ENCODE measurements around the gene REV1.

REV1 gene

DNA sequence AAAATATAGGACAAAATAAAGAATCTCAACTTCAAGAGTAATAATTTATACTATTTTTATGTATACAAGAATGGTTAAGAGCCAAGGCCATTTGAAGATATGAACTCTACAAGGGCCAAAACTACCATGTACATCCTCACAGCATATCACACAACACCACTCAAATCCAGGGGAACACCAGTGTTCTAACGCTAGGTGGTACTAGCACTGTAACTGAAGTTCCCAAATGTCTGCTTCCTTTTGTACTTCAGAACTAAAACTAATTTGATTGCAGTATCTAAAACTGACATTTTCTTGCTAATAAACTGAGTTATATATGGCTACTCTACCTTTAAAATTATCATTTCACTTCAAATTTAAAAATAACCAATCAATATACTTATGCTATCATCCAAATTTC is 47.0 kb downstream of the REV1 start:
- peaks cover 70% of the 10 kb centered on the region for H3K36me3 ChIP-seq (ENCODE audit: insufficient read depth, low read length)
- no peak for TF ChIP-seq EZH2 (IDR thresholded peaks at IDR 0.05; ENCODE audit: borderline replicate concordance, low read length)
- TF ChIP-seq, protein P1, sequence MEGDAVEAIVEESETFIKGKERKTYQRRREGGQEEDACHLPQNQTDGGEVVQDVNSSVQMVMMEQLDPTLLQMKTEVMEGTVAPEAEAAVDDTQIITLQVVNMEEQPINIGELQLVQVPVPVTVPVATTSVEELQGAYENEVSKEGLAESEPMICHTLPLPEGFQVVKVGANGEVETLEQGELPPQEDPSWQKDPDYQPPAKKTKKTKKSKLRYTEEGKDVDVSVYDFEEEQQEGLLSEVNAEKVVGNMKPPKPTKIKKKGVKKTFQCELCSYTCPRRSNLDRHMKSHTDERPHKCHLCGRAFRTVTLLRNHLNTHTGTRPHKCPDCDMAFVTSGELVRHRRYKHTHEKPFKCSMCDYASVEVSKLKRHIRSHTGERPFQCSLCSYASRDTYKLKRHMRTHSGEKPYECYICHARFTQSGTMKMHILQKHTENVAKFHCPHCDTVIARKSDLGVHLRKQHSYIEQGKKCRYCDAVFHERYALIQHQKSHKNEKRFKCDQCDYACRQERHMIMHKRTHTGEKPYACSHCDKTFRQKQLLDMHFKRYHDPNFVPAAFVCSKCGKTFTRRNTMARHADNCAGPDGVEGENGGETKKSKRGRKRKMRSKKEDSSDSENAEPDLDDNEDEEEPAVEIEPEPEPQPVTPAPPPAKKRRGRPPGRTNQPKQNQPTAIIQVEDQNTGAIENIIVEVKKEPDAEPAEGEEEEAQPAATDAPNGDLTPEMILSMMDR (IDR thresholded peaks at IDR 0.05; ENCODE audit: low read length), result peak; percentile 31; the same call in 1 of the 2 replicates
- H3K27me3 ChIP-seq (ENCODE audit: insufficient read depth, low read length), result no peaks in the 10 kb centered on the region

DNA sequence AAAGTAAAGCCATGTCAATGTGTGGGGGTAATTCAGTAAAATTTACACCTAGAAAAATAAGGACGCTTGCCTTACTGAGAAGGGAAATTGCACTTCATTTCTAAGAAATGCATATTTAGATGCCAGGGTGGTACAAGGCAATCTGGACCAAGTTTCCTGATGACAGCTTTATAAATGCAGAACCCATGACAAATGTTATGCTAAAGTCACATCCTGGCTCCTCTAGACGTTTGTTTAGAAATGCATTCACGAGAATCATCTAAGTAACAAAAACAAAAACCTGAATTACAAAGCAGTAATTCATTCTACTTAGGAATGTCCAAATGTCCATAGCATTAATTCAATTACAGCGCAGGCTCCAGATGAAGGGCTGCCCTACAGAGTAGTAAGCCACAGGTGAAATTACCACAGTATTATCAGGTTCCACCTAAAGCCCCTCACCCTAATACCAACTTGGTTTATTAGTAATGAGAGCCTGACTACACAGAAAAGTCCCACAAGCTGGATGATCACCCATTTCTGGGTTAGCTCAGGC is 49.8 kb downstream of the REV1 start:
- H3K27me3 ChIP-seq (ENCODE audit: insufficient read depth, low read length), result no peaks in the 10 kb centered on the region
- no peak overlapping the region for H3K4me3 ChIP-seq (ENCODE audit: low read depth, low read length, poor library complexity, severe bottlenecking)
- H3K9me2 ChIP-seq (ENCODE audit: low read depth, low read length), result no peaks in the 10 kb centered on the region
- H3F3A ChIP-seq (ENCODE audit: insufficient read depth, low read length), result no peaks in the 10 kb centered on the region
- H3K4me2 ChIP-seq (ENCODE audit: low read length), result no peak overlapping the region
- peaks cover 54% of the 10 kb centered on the region for H3K36me3 ChIP-seq (ENCODE audit: insufficient read depth, low read length)
- H3K9ac ChIP-seq (ENCODE audit: low read length), result no peak overlapping the region
- no peak for TF ChIP-seq EZH2 (IDR thresholded peaks at IDR 0.05; ENCODE audit: borderline replicate concordance, low read length)
- TF ChIP-seq, protein P1 (IDR thresholded peaks at IDR 0.05; ENCODE audit: low read length), result no peak
- no peaks in the 10 kb centered on the region for H4K20me1 ChIP-seq (ENCODE audit: insufficient read depth, low read length)
- H2AFZ ChIP-seq (ENCODE audit: low read length), result no peak overlapping the region
- H3K9me3 ChIP-seq (ENCODE audit: low read length), result no peaks in the 10 kb centered on the region
- no peaks in the 10 kb centered on the region for H3K4me1 ChIP-seq (ENCODE audit: insufficient read depth, low read length, severe bottlenecking)
- no peak overlapping the region for H3K27ac ChIP-seq (ENCODE audit: low read depth, low read length, poor library complexity, severe bottlenecking)
- no peaks in the 10 kb centered on the region for H3K79me2 ChIP-seq (ENCODE audit: insufficient read depth, low read length)

More for the DNA sequence above, 47.0 kb downstream of the REV1 start:
- H4K20me1 ChIP-seq (ENCODE audit: insufficient read depth, low read length), result no peaks in the 10 kb centered on the region
- no peak overlapping the region for H3K4me3 ChIP-seq (ENCODE audit: low read depth, low read length, poor library complexity, severe bottlenecking)
- no peak overlapping the region for H2AFZ ChIP-seq (ENCODE audit: low read length)
- no peak overlapping the region for H3K27ac ChIP-seq (ENCODE audit: low read depth, low read length, poor library complexity, severe bottlenecking)
- no peaks in the 10 kb centered on the region for H3K9me2 ChIP-seq (ENCODE audit: low read depth, low read length)
- no peak overlapping the region for H3K9ac ChIP-seq (ENCODE audit: low read length)
- H3F3A ChIP-seq (ENCODE audit: insufficient read depth, low read length), result no peaks in the 10 kb centered on the region
- no peaks in the 10 kb centered on the region for H3K9me3 ChIP-seq (ENCODE audit: low read length)
- peaks cover 4% of the 10 kb centered on the region; the same call in 1 of the 2 replicates for H3K79me2 ChIP-seq (ENCODE audit: insufficient read depth, low read length)
- H3K4me1 ChIP-seq (ENCODE audit: insufficient read depth, low read length, severe bottlenecking), result peaks cover 3% of the 10 kb centered on the region
- H3K4me2 ChIP-seq (ENCODE audit: low read length), result no peak overlapping the region

DNA sequence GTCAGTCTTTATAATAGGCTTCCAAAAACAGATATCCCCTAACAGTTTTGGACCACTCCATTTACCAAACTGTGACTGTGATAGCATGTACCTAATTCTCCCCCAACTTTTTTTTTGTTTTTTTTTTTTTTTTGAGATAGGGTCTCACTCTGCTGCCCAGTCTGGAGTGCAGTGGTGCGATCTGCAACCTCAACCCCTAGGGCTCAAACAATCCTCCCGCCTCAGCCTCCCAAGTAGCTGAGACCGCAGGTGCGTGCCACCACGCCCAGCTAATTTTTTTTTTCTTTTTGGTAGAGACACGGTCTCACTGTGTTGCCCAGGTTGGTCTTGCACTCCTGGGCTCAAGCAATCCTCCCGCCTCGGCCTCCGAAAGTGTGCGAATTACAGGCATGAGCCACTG is 52.9 kb downstream of the REV1 start:
- H4K20me1 ChIP-seq (ENCODE audit: insufficient read depth, low read length), result no peaks in the 10 kb centered on the region
- no peaks in the 10 kb centered on the region for H3K9me2 ChIP-seq (ENCODE audit: low read depth, low read length)
- peaks cover 67% of the 10 kb centered on the region for H3K36me3 ChIP-seq (ENCODE audit: insufficient read depth, low read length)
- no peaks in the 10 kb centered on the region for H3K4me1 ChIP-seq (ENCODE audit: insufficient read depth, low read length, severe bottlenecking)
- H3K79me2 ChIP-seq (ENCODE audit: insufficient read depth, low read length), result no peaks in the 10 kb centered on the region
- no peak for TF ChIP-seq EZH2 (IDR thresholded peaks at IDR 0.05; ENCODE audit: borderline replicate concordance, low read length)
- TF ChIP-seq, protein P1 (IDR thresholded peaks at IDR 0.05; ENCODE audit: low read length), result no peak
- H2AFZ ChIP-seq (ENCODE audit: low read length), result no peak overlapping the region
- no peaks in the 10 kb centered on the region for H3F3A ChIP-seq (ENCODE audit: insufficient read depth, low read length)
- no peak overlapping the region for H3K27ac ChIP-seq (ENCODE audit: low read depth, low read length, poor library complexity, severe bottlenecking)
- no peak overlapping the region for H3K9ac ChIP-seq (ENCODE audit: low read length)
- no peaks in the 10 kb centered on the region for H3K9me3 ChIP-seq (ENCODE audit: low read length)
- H3K4me2 ChIP-seq (ENCODE audit: low read length), result no peak overlapping the region
- no peak overlapping the region for H3K4me3 ChIP-seq (ENCODE audit: low read depth, low read length, poor library complexity, severe bottlenecking)
- H3K27me3 ChIP-seq (ENCODE audit: insufficient read depth, low read length), result no peaks in the 10 kb centered on the region

Data from OCI-LY1 (cell line).